Coronary artery (tissue), 2 donors: ENCODE results near the gene XPNPEP2.

Experiments used
- DNase-seq: peaks from one replicate; pipeline ENCODE4 v3.0.0-alpha.2; 2017; ENCODE audit warnings: low spot score
- H3K27ac ChIP-seq, 2 donors: fragments of 200-600 bp; sonication (generic); one replicate each; pipeline ENCODE4 v1.5.1; 2016 to 2019
- H3K4me3 ChIP-seq: fragments of 200-600 bp; sonication (generic); 2 replicates; pipeline ENCODE4 v1.5.1; 2016; ENCODE audit warnings: mild to moderate bottlenecking, moderate library complexity
- CTCF ChIP-seq: fragments of 200-600 bp; sonication (generic); IDR thresholded peaks from one replicate; pipeline ENCODE4 v1.5.1; 2019; ENCODE audit warnings: antibody characterized with exemption

Gene XPNPEP2

GRCh38 chrX:129760155-129760554 is 21.4 kb downstream of the XPNPEP2 start:
- DNase-seq: no peak
- Histone ChIP-seq H3K27ac (peak overlapping the region in 1 of 2 donors; percentile 63), H3K4me3 (no peak overlapping the region)
- no peak for TF ChIP-seq CTCF

- Histone ChIP-seq H3K27ac (no peak overlapping the region), H3K4me3 (no peak overlapping the region)
- TF ChIP-seq CTCF: no peak
- DNase-seq: no peak
Observed at GRCh38 chrX:129760981-129761380, 22.2 kb downstream of the XPNPEP2 start.

GRCh38 chrX:129761596-129761995 is 22.8 kb downstream of the XPNPEP2 start:
- no peak for TF ChIP-seq CTCF
- Histone ChIP-seq H3K4me3 (no peak overlapping the region), H3K27ac (no peak overlapping the region)
- DNase-seq: no peak

GRCh38 chrX:129762448-129762847 is 23.7 kb downstream of the XPNPEP2 start:
- no peak for DNase-seq
- no peak overlapping the region for H3K4me3 ChIP-seq
- no peak overlapping the region for H3K27ac ChIP-seq
- TF ChIP-seq CTCF: no peak

- DNase-seq: no peak
- H3K4me3 ChIP-seq: no peak overlapping the region
- H3K27ac ChIP-seq: no peak overlapping the region
- TF ChIP-seq CTCF: no peak
Observed at GRCh38 chrX:129763666-129764065, 24.9 kb downstream of the XPNPEP2 start.

GRCh38 chrX:129768186-129768585 is 29.4 kb downstream of the XPNPEP2 start:
- DNase-seq: no peak
- Histone ChIP-seq H3K4me3 (no peak overlapping the region), H3K27ac (no peak overlapping the region)
- no peak for TF ChIP-seq CTCF

- Histone ChIP-seq H3K27ac (no peak overlapping the region), H3K4me3 (no peak overlapping the region)
- no peak for TF ChIP-seq CTCF
- no peak for DNase-seq
Observed at GRCh38 chrX:129768586-129769466, 30.0 kb downstream of the XPNPEP2 start.
